NCI-H82 treated with DMSO at 0.1 percent for 48 hours (cell line): Measurements from ENCODE around the gene OR2S2.

ENCODE experiments used
- DNase-seq: peaks from one replicate; lab custom pipeline; 2025; ENCODE audit not compliant: unreplicated experiment; lab: John Stamatoyannopoulos, UW

Gene OR2S2

GRCh38 chr9:35962126-35962906 is 4.4 kb upstream of the OR2S2 start:
- no peak for DNase-seq

DNA sequence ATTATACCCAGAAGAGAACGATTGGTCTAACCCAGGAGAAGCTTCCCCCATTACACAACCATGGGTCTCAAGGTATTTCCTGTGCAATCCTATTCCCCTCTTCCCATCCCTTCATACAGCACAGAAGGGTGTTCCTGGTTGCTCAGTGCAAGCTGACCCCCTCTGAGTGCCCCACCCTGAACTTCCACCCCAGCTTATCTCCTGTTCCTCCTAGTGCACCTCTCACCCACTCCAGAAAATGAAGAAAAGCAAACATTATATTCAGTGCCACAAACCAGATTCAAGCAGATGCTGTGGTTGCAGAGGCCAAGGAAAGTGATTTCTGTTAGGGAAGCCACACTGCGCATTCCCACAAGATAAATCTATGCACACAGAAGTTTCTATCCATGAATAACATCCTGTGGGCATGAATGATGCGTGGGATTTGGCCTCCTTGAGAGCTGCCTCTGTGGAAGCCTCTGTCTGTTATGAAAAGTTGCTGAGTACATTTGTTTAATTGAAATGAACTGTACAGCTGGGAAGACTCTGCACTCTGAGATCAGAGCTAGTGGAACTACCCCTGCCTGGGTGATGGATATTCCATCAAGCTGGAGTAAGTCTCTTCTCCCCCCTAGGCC is 2.2 kb upstream of the OR2S2 start:
- no peak for DNase-seq

DNA sequence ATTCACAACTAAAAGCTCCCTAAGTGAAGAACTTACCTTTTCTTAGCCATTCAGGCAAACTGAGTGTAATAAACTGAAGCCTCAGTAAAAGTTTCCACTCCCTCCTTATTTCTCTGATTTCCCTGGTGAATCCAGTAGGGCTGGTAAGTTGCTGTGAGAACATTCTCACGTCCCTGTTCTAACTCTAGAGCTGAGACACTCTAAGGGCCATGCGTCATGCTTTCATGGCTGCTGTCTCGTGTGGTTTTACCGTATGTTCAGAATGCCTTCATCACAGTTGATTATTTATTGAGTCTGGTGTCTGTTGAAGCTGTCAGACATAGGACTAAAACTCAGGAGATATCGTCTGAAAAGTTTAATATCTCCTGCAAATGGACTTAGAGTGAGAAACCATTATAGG is 1.3 kb downstream of the OR2S2 start:
- no peak for DNase-seq

DNA sequence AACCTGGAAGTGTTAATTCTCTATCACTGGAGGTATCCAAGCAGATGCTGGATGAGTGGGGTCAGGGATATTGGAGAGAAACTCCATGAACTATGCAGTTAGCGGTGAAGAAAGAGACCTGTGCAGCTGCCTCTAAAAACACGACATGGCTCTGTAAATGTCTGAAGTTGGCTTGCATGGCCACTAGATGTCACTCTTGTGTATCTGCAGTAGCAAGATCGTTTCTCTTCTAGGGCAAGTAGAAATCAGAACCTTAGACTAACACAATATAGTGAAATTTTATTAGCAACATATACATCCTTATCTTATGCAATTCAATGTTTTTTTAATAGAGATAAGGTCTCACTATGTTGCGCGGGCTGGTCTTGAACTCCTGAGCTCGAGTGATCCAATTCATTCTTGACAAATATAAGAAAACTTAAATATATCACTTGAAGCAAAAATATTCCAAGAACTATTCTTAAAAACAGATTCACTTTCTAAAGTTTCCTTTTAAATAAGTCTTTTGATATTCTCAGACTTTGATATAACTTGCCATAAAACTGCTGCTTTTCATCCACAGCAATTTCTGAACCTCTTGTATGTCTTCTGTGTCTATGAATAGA is 2.9 kb downstream of the OR2S2 start:
- DNase-seq = peak; percentile 38

GRCh38 chr9:35952526-35953191 is 5.3 kb downstream of the OR2S2 start:
- DNase-seq = no peak

- DNase-seq = no peak
Measured at GRCh38 chr9:35951736-35952135, 6.2 kb downstream of the OR2S2 start.

GRCh38 chr9:35948901-35949318 is 9.0 kb downstream of the OR2S2 start:
- DNase-seq = no peak

DNA sequence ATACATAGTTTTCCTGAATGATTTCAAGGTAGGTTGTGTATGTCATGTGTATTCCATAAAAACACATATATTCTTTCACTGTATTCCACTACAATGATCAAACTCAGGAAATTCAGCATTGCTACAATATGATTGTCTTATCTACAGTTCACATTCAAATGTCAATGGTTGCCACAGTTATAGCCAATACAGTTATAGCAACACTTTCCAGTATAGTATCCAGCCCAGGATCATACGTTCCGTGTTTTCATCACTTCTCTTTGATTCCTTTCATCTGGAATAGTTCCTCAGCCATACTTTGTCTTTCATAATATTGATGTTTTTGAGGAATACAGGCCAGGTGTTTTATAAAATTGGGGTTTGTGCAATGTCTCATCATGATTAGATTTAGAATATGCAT is 9.5 kb downstream of the OR2S2 start:
- DNase-seq = no peak

DNA sequence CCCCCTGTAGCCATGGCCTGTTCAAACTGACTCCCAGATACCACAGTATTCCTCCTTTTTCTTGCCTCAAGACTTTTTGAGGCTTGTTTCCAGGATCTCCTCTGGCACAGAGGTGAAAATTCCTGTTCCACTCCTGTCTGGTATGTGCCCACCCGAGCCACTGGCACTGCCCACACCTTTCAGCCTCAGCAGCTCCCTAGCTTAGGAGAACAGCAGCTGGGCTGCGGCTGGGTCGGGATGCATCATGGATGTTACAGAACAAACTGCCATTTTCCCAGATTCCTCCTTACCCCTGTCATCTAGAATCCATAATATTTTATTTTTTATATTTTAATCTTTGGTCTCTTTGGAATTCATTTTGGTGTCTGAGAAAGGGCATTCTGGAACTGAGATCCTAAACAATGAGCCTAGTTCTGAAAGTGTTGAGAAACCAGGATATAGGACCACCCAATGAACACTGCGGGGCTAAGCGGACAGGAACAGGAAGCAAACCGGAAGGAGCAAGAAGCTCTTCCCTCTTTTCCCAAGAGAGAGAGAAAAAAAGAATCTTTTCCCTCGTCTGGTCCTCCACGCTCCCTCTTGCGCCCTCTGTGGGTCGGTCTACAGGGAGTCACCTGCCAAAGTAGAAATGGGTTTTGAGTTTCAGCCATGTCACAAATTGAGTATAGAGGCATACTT is 12.5 kb downstream of the OR2S2 start:
- peak; percentile 85 for DNase-seq

GRCh38 chr9:35944841-35945240 is 13.1 kb downstream of the OR2S2 start:
- no peak for DNase-seq

- no peak for DNase-seq
Measured at GRCh38 chr9:35944173-35944572, 13.8 kb downstream of the OR2S2 start.

DNA sequence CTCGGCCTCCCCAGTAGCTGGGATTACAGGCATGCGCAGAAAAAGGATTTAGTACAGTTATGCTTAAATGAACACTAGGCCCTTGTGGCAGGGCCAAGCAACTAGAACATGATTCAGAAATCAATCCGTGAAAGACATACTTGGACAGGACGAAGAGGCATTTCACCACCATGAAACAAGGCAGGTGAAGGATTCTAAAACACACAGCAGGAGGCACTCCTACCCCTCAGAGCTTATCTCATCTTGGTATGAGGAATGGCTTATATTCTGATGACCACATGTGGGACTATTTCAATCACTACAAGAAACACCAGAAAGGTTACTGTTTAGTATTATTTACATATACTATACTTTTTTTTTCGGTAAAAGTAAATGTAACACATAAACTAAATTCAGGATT is 15.7 kb downstream of the OR2S2 start:
- no peak for DNase-seq

DNA sequence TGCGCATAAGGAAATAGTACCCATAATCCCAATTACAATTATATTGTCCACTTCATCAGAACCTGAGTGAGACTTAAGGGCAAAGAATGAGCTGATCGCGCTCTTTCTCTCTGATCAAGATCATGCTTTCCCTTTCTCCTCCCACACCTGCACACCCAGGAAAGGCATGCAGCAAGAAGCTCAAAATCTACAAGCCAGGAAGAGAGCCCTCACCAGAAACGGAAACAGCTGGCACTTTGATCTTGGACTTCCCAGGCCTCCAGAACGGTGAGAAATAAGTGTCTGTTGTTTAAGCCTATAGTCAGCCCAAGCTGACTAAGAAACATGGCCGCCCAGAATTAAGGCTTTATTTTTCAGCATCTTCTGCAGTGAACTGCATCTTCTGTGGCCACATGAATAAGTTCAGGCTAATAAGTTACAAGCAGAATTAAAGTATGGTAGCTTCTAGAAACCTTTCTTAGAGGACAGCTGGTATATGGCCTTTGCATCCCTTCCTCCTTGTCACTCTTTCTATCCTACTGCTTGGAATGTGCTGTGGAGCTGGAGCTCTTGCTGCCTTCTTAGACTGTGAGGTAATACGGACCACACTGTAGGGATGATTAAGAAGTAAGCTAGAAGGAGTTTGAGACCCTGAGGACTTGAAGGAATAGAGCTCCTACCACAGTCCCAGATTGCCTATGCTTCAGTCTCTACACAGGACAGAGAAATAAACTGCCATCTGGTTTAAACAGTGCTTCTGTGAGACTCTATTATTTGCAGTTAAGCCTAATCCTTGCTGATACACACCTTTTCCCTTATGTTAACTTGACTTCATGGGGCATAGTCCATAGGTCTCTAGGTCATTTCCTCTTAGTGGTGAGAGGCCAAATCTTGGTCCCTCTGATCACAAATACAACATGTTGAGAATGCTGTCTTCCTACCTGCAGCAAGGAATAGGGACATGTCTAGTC is 17.2 kb downstream of the OR2S2 start:
- DNase-seq = peak; percentile 15

GRCh38 chr9:35939679-35940250 is 18.2 kb downstream of the OR2S2 start:
- no peak for DNase-seq

DNA sequence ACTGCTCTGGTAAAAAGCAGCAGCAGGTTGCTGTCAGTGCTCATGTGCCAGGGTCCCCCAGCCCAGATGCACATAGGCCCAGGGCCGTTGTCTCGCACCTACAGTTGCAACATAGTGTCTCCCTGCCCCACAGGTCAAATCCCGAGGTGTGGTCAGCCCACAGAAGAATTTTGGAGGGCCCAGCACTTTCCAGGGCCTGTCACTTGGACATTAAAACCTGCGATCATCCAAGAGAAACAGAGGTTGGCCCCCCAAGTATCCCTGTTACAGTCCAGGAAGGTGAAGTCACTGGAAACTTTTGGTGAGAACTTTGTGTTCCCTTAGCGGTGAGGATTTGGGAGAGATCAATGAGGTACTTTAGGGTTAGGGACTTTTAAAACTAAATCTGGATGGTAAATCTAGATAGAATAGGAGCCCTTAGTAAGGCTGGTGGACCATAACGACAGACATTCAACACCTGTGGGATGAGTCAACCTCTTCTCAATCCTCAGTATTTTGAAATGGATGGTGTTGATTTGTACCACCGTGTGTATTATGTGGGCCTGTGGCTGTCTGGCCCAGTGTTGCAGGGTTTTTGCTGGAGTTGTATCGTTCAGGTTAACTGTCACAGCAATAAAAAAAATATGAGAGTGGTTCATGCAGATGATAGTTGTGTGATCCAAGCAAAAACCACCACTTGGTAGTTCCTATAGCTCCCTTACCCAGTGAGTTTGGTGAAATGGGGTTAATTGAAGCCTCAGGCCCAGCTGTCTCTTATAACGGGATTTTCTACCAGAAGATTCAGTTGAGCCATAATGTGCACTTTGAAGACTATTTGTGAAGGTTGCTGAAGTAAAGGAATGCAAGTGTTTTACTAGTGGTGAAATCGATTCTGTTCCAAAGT is 19.2 kb downstream of the OR2S2 start:
- DNase-seq = no peak

- DNase-seq = no peak
Measured at GRCh38 chr9:35937227-35937626, 20.7 kb downstream of the OR2S2 start.

DNA sequence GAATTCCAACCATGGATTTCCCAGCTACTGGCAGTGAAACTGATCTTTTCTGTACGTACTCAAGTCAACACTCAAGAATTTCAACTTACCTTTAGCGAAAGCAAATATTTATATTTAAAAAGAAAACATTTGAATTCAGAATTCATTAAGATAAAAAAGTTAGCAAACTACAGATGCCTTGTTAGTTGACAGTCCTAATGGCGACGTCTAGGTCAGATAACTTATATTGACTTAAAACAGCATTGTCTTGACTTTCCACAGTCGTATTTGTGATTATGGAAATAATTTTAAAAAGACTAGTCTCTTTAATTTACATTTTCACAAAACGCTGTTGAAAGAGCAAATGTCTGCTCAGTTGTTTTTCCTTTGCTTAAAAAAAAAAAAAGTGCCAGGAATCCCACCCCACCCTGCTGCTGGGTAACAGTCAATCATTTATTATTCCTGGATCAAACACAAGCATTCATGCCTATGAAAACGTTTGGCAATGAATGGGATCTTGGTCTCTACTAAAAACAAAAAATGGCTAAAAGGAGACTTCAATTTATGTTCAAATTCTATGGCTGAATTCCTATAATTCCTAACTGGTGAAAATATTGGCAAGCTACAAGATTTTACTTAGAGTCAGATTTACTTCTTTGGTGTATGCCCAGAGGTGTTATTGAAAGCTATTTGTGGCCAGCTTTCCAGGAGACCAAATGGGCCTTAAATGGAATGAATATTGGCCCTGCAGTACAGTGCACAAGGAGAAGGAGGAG is 22.0 kb downstream of the OR2S2 start:
- DNase-seq = no peak

DNA sequence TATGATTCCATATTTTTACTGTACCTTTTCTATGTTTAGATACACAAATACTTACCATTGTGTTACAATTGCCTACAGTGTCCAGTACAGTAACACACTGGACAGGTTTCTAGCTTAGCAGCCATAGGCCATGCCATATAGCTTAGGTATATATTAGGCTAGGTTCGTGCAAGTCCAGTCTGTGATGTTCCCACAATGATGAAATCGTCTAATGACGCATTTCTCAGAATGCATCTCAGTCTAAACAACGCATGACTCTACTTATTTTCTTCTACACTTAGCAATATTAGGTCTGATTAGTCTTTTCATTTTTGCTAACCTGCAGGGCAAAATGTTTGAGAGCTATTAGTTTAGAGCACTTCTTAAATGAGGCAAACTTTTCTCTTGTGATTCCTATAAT is 22.7 kb downstream of the OR2S2 start:
- no peak for DNase-seq
